ENCODE measurements around the gene CLSTN2.
A peak's percentile ranks its signal among the peaks of the same experiment; 100 is the strongest.

Gene CLSTN2

GRCh38 chr3:140249188-140249587, 314.2 kb downstream of the CLSTN2 start:
- DNase-seq: no peak

GRCh38 chr3:140250010-140250855, 315.2 kb downstream of the CLSTN2 start:
- DNase-seq: no peak

- no peak for DNase-seq
Measured at GRCh38 chr3:140250945-140251344, 316.0 kb downstream of the CLSTN2 start.

DNA sequence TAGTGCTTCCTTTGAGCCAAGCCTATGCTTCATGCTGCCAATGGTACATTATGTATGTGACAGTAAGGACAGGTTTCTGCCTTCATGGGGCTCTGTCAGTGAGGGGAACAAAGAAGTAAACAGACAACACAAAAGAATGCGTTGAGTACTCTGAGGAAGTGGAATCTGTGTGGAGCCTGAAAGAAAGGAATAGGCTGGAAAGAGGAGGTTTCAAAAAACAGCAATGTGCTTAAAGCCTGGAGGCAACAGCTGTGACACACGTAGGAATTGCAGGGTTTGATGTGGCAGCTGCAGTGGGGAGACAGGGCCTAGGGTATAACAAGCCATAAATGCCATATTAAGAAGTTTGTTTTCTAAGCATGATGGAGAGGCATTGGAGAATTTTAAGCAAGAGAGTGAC, 316.7 kb downstream of the CLSTN2 start:
- DNase-seq: peak; percentile 48

DNA sequence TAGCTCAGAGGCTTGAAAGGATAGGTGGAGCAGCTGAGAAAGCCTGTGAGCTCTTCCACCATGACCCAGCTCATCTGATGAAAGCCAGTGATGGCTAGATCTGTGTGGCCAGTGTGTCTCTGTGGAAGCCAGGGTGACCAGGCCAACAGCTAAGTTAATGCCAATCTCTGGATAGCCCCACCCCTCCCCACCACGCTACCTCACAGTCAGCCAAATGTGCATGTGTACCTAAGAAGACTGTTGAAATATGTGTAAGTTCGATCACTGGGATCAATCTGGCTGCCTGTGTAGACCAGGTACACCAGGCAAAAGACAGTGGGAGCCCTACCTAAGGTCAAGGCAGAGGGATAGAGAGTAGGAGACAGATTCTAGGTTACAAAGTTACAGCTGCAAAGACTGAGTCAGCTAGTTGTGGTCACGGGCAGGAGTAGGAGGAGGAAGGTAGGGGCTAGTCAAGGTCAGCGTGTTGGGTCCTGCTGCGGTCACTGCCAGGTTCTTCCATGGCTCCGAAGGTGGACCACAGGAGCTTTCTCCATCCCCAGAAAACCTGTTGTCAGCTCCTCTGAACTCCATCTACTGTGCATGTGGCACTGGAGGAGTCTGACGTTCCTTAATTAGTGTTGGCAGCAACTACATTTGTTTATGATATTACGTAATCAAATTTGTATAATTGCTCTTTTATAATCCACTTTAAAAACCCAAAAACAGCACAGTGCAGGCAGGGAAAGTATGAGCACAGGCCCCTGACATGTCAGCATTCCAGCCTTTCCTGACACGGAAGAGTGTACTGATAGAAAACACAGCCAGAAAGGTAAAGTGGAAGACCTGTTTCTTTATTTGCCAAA, 318.0 kb downstream of the CLSTN2 start:
- DNase-seq: no peak

DNA sequence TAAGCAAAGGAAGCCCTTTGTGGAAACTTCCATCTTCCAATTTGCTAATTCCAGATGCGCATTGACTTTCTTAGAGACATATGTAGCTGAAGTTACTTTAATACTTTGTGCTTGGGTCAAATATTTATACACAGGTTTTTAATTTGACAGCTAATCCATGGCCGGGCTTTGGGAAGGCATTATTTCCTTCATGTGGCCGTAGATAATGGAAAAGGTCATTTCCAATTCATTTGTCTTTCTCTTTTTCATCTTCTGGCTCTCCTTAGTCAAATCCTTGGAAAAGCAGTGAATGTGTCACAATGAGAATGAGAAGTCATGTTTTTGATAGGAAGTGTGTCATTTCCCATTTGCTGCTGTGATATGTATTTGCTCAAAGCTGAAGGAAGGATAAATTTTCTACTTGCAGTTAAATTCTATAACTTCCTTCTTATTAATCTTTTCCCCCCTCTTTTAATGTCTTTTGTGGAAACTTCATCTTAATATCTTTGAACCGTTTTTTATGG, 323.3 kb downstream of the CLSTN2 start:
- DNase-seq: no peak

- no peak for DNase-seq
Measured at GRCh38 chr3:140265302-140265701, 330.3 kb downstream of the CLSTN2 start.

DNA sequence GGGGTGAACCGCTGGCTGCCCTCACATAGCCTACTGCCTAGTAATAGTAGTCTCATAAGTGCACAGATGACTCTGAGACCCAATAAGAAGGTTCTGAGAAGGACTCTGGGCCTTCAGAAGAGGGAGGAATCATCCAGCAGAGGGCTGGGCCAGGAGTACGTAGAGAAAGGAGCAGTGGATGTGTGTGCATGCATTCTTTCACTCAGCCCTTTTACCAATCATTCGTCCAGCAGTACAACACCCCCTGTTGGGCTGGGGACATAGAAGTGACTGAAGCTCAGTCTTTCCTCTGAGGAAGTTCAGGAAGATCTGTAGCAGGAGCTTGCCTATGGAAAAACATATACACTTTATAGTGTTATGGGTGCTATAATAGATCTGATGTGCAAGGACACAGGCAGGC, 333.1 kb downstream of the CLSTN2 start:
- no peak for DNase-seq

- no peak for DNase-seq
Measured at GRCh38 chr3:140268610-140269009, 333.6 kb downstream of the CLSTN2 start.

DNA sequence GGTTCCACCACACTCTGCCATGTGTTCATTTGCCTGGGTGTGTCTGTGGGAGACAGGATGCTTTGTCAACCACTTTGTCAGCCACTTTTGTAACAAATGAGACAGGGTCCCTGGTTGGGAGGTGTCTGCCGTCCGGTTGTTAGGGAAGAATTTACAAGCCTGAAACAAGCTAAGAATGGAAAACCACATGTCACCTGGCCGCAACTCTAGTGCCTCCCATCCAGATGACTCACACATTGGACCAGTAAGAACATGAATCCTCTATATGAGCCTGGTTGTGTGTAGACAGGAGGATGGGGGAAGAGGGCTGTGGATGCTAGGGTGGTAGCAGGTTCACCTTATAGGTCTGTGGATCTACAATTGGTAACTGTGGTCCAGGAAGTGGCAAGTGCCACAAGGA, 335.3 kb downstream of the CLSTN2 start:
- DNase-seq: no peak

GRCh38 chr3:140273542-140274195, 338.7 kb downstream of the CLSTN2 start:
- no peak for DNase-seq

DNA sequence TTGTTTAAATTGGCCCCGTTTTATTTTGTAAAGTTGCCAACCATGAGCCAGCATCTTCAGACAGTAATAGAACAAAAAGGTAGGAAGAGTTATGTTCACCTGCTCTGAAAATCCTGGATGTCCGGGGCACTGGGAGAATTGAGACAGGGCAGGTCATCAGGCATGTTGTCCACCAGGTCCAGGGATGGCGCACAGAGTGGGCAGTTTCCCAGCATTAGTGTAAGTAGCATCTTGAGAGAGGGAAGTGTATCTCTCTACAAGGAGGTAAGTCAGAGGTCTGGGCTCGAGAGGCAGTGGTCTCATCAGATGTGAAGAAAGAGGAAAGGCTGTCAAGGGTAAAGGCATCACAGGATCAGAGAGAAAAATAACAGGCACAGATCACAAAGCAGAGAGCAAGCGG, 339.4 kb downstream of the CLSTN2 start:
- no peak for DNase-seq

- DNase-seq: no peak
Measured at GRCh38 chr3:140276703-140277102, 341.7 kb downstream of the CLSTN2 start.

GRCh38 chr3:140277886-140278285, 342.9 kb downstream of the CLSTN2 start:
- no peak for DNase-seq

GRCh38 chr3:140284372-140284771, 349.4 kb downstream of the CLSTN2 start:
- DNase-seq: no peak

GRCh38 chr3:140285380-140285779, 350.4 kb downstream of the CLSTN2 start:
- peak; percentile 78 for DNase-seq

GRCh38 chr3:140288595-140288994, 353.6 kb downstream of the CLSTN2 start:
- no peak for DNase-seq

DNA sequence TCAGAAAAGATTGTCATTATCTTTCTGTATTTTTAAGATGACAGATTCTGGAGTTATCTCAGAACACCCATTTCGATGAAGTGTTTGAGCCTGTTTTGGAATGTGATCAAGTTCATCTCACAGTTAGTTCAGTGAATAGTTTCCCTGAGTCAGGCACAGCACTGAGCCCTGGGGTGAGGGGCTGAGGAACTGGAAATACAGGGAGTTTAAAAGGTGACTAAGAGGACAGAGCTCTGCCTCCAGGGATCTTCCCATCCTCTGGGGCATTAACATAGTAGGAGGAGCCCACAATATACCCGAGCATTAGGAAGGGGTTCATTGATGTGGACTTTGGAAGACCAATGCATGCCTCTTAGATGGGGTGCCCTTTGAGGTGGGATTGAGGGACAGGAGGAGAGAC, 355.1 kb downstream of the CLSTN2 start:
- no peak for DNase-seq

GRCh38 chr3:140292170-140292569, 357.2 kb downstream of the CLSTN2 start:
- no peak for DNase-seq

GRCh38 chr3:140292684-140293083, 357.7 kb downstream of the CLSTN2 start:
- DNase-seq: no peak

- DNase-seq: no peak
Measured at GRCh38 chr3:140294058-140294457, 359.1 kb downstream of the CLSTN2 start.

GRCh38 chr3:140296796-140297352, 361.9 kb downstream of the CLSTN2 start:
- DNase-seq: peak; percentile 14

GRCh38 chr3:140298043-140298442, 363.1 kb downstream of the CLSTN2 start:
- DNase-seq: no peak
